H9 (cell line): ENCODE results near the gene GIGYF1. TPM values are rescaled to one million over a fixed set of nuclear protein-coding genes. Genes with fewer than 3 reads are reported as not detected.

Experiments used
- DNase-seq: peaks from one replicate; pipeline ENCODE4 v3.0.0-alpha.2; 2017
- H2AFZ ChIP-seq: one replicate; pipeline ENCODE4 v1.6.1; 2013; ENCODE audit warnings: mild to moderate bottlenecking, low read length, control low read depth, moderate library complexity
- H2AK5ac ChIP-seq: 2 replicates; pipeline ENCODE4 v1.6.1; 2013; ENCODE audit warnings: low read length, control low read depth, mixed read lengths; ENCODE audit not compliant: insufficient read length
- H2BK120ac ChIP-seq: one replicate; pipeline ENCODE4 v1.6.1; 2013; ENCODE audit warnings: low read depth, mild to moderate bottlenecking, low read length, control low read depth, inconsistent platforms; ENCODE audit not compliant: poor library complexity, severe bottlenecking
- H2BK12ac ChIP-seq: 2 replicates; pipeline ENCODE4 v1.6.1; 2013; ENCODE audit warnings: low read length, control low read depth, mixed read lengths, low read depth; ENCODE audit not compliant: insufficient read length
- H2BK15ac ChIP-seq: 2 replicates; pipeline ENCODE4 v1.6.1; 2013; ENCODE audit warnings: low read depth, low read length, control low read depth
- H2BK20ac ChIP-seq: one replicate; pipeline ENCODE4 v1.6.1; 2013; ENCODE audit warnings: low read depth, mild to moderate bottlenecking, low read length, control low read depth, inconsistent platforms; ENCODE audit not compliant: poor library complexity, severe bottlenecking
- H2BK5ac ChIP-seq: 2 replicates; pipeline ENCODE4 v1.6.1; 2013; ENCODE audit warnings: low read length, control low read depth, mixed read lengths; ENCODE audit not compliant: insufficient read length
- H3K14ac ChIP-seq: 2 replicates; pipeline ENCODE4 v1.6.1; 2013; ENCODE audit warnings: low read length, control low read depth; ENCODE audit not compliant: insufficient read depth
- H3K18ac ChIP-seq: 2 replicates; pipeline ENCODE4 v1.6.1; 2013; ENCODE audit warnings: low read depth, mild to moderate bottlenecking, mixed read lengths, low read length, control low read depth; ENCODE audit not compliant: insufficient read length
- H3K23ac ChIP-seq: 2 replicates; pipeline ENCODE4 v1.6.1; 2013; ENCODE audit warnings: low read length, control low read depth, mixed read lengths, low read depth; ENCODE audit not compliant: insufficient read length
- H3K23me2 ChIP-seq: 2 replicates; pipeline ENCODE4 v1.6.1; 2013; ENCODE audit warnings: low read depth, mild to moderate bottlenecking, mixed read lengths, low read length, control low read depth; ENCODE audit not compliant: insufficient read length, poor library complexity, severe bottlenecking
- H3K27ac ChIP-seq: 2 replicates; pipeline ENCODE4 v1.5.1; 2013; ENCODE audit warnings: low read length, control low read depth, mixed read lengths, low read depth; ENCODE audit not compliant: insufficient read length
- H3K27me3 ChIP-seq: 2 replicates; pipeline ENCODE4 v1.6.1; 2013; ENCODE audit warnings: low read length, control low read depth, inconsistent platforms; ENCODE audit not compliant: insufficient read depth
- H3K4ac ChIP-seq: 2 replicates; pipeline ENCODE4 v1.6.1; 2013; ENCODE audit warnings: low read depth, mild to moderate bottlenecking, control low read depth, inconsistent platforms, low read length, moderate library complexity
- H3K4me1 ChIP-seq: 2 replicates; pipeline ENCODE4 v1.6.1; 2013; ENCODE audit warnings: low read length, control low read depth, inconsistent platforms; ENCODE audit not compliant: insufficient read depth
- H3K4me2 ChIP-seq: 2 replicates; pipeline ENCODE4 v1.6.1; 2013; ENCODE audit warnings: low read length, control low read depth, mixed read lengths; ENCODE audit not compliant: insufficient read length, insufficient read depth
- H3K56ac ChIP-seq: 2 replicates; pipeline ENCODE4 v1.6.1; 2013; ENCODE audit warnings: low read depth, mild to moderate bottlenecking, mixed read lengths, low read length, control low read depth; ENCODE audit not compliant: insufficient read length
- H3K79me1 ChIP-seq: 2 replicates; pipeline ENCODE4 v1.6.1; 2013; ENCODE audit warnings: low read depth, mild to moderate bottlenecking, moderate library complexity, low read length, control low read depth, inconsistent platforms; ENCODE audit not compliant: insufficient read depth, poor library complexity, severe bottlenecking
- H3K79me2 ChIP-seq: 2 replicates; pipeline ENCODE4 v1.6.1; 2013; ENCODE audit warnings: low read length, control low read depth, inconsistent platforms; ENCODE audit not compliant: insufficient read depth
- H3K9ac ChIP-seq: 2 replicates; pipeline ENCODE4 v1.6.1; 2013; ENCODE audit warnings: low read length, control low read depth, mixed read lengths; ENCODE audit not compliant: insufficient read length; ENCODE audit errors: extremely low read depth
- H3K9me3 ChIP-seq: one replicate; pipeline ENCODE4 v1.6.1; 2013; ENCODE audit warnings: low read depth, low read length, inconsistent platforms; ENCODE audit not compliant: control insufficient read depth
- H3T11ph ChIP-seq: one replicate; pipeline ENCODE4 v1.6.1; 2013; ENCODE audit warnings: mild to moderate bottlenecking, low read length, control low read depth, inconsistent platforms
- H4K20me1 ChIP-seq: one replicate; pipeline ENCODE4 v1.6.1; 2013; ENCODE audit not compliant: control insufficient read depth, insufficient read length, insufficient read depth
- H4K5ac ChIP-seq: 2 replicates; pipeline ENCODE4 v1.6.1; 2013; ENCODE audit warnings: low read depth, mild to moderate bottlenecking, mixed read lengths, low read length, control low read depth; ENCODE audit not compliant: insufficient read length
- H4K8ac ChIP-seq: replicated peaks from 2 replicates; pipeline ENCODE4 v1.6.1; 2013; ENCODE audit warnings: low read length, control low read depth, mixed read lengths, low read depth; ENCODE audit not compliant: insufficient read length
- H4K91ac ChIP-seq: 2 replicates; pipeline ENCODE4 v1.6.1; 2013; ENCODE audit warnings: low read depth, mild to moderate bottlenecking, moderate library complexity, mixed read lengths, low read length, control low read depth; ENCODE audit not compliant: insufficient read length
- H3K27ac Mint-ChIP-seq, 3 experiments: 2 replicates in 2 of 3; 3 replicates in 1 of 3; pipeline ENCODE4 v1.8.0; 2020 to 2021; ENCODE audit warnings: mixed read lengths in 3 of 3, mild to moderate bottlenecking in 1 of 3, moderate library complexity in 1 of 3
- H3K27me3 Mint-ChIP-seq: 2 replicates; pipeline ENCODE4 v1.8.0; 2021; ENCODE audit warnings: low read depth, mild to moderate bottlenecking, moderate library complexity, mixed read lengths
- H3K36me3 Mint-ChIP-seq, 3 experiments: 2 replicates in 2 of 3; 3 replicates in 1 of 3; pipeline ENCODE4 v1.8.0; 2020 to 2021; ENCODE audit warnings: low read depth in 3 of 3, mixed read lengths in 3 of 3; ENCODE audit not compliant: insufficient read depth in 1 of 3
- H3K4me1 Mint-ChIP-seq, 2 experiments: 2 replicates each; pipeline ENCODE4 v1.8.0; 2020; ENCODE audit warnings: mixed read lengths in 2 of 2
- H3K4me3 Mint-ChIP-seq, 2 experiments: 2 replicates in 1 of 2; 3 replicates in 1 of 2; pipeline ENCODE4 v1.8.0; 2020 to 2021; ENCODE audit warnings: mild to moderate bottlenecking in 2 of 2, mixed read lengths in 2 of 2, moderate library complexity in 1 of 2
- H3K9me3 Mint-ChIP-seq, 2 experiments: 2 replicates in 1 of 2; 3 replicates in 1 of 2; pipeline ENCODE4 v1.8.0; 2020; ENCODE audit warnings: mild to moderate bottlenecking in 2 of 2, mixed read lengths in 2 of 2, moderate library complexity in 1 of 2
- CTCF ChIP-seq: fragments of 200-600 bp; sonication (generic); conservative IDR thresholded peaks from 3 replicates; pipeline ENCODE4 v1.8.0; 2021; ENCODE audit warnings: antibody characterized with exemption, mild to moderate bottlenecking
- WGBS: extraction: QIAGEN DNeasy Blood & Tissue Kit; methylation state at CpG from one replicate; pipeline ENCODE4 v1.1.7; 2013; ENCODE audit warnings: missing lambda C conversion rate, low lambda C conversion rate, mixed read lengths; ENCODE audit not compliant: insufficient read length; ENCODE audit errors: extremely low coverage; 5-methylcytosine and 5-hydroxymethylcytosine counted together
- total RNA-seq: library from RNA; stranded (reverse); gene quantifications from 2 replicates; pipeline ENCODE4 v1.2.1, GENCODE V29; 2021

Gene GIGYF1
- total RNA-seq, 1 experiment from 2014 or later: 104 TPM

GRCh38 chr7:100684534-100685042 is 9.5 kb downstream of the GIGYF1 start:
- Histone ChIP-seq H4K20me1 (no peaks in the 10 kb centered on the region), H4K8ac (no peak overlapping the region), H3K23ac (no peak overlapping the region), H3K56ac (no peak overlapping the region), H2AK5ac (no peak overlapping the region), H2BK15ac (no peak overlapping the region), H3K4ac (no peak overlapping the region), H2BK5ac (no peak overlapping the region), H4K91ac (no peak overlapping the region), H3K23me2 (no peaks in the 10 kb centered on the region), H2BK120ac (no peak overlapping the region), H3K27ac (no peak overlapping the region), H3K14ac (no peak overlapping the region), H3K27me3 (no peaks in the 10 kb centered on the region), H3K4me2 (no peak overlapping the region), H3K9me3 (no peaks in the 10 kb centered on the region), H4K5ac (no peak overlapping the region), H2BK20ac (no peak overlapping the region), H3K79me1 (no peaks in the 10 kb centered on the region), H3T11ph (no peak overlapping the region), H3K79me2 (peaks cover 3% of the 10 kb centered on the region; the same call in 1 of the 2 replicates), H3K18ac (no peak overlapping the region), H2AFZ (no peak overlapping the region), H3K4me1 (no peaks in the 10 kb centered on the region), H3K9ac (no peak overlapping the region), H2BK12ac (no peak overlapping the region)
- Mint-ChIP-seq H3K9me3 (no peaks in the 10 kb centered on the region), H3K27ac (no peak overlapping the region), H3K4me1 (peaks cover under 1 to 18% of the 10 kb centered on the region in 2 experiments), H3K4me3 (no peak overlapping the region), H3K36me3 (peaks cover 30 to 83% (median 75%) of the 10 kb centered on the region in 3 experiments), H3K27me3 (no peaks in the 10 kb centered on the region)
- TF ChIP-seq CTCF: no peak
- WGBS: no CpG with 5 or more reads among the region's 16 CpGs
- no peak for DNase-seq
